ENCODE data around the gene SH3GL2.

SH3GL2 gene

DNA sequence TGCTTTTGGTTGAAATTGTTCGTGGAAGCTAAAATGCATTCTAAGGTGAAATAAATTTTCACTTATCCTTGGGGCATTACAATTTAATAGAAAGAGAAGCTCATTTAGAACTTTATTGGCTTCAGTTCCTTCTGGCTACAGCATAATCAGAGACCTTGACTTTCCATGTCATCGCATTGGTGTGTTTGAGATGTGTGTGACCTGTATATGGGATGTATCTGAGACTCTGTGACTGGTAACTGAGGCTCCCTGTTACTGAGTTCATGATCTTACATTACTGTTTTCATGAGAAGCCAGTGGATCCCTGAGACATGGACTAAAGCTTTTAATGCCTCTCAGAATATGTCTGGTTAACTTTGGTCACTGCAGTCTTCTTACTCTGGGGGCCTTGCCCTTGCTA lies 32.5 kb downstream of the SH3GL2 start:
- no peak for DNase-seq (ENCODE audit: low spot score)

DNA sequence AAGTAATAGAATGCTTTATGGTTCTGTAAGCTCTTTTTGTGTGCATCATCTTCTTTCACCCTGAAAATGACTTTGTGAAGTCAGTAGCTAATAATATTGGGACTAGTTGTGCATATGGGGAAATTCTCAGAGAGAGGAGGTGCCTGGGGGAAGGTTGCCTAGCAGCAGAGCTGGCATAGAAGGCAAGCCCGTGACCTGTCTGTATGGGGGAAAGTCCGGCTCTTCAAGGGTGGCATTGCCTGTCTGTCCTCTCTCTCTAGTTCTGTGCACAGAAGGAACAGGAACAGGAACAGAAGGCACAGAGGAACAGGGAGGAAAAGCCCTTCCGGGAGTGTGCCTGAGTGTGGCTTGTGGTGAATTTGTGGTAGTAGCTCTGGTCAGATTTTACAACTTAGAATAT lies 33.1 kb downstream of the SH3GL2 start:
- DNase-seq (ENCODE audit: low spot score) = no peak

DNA sequence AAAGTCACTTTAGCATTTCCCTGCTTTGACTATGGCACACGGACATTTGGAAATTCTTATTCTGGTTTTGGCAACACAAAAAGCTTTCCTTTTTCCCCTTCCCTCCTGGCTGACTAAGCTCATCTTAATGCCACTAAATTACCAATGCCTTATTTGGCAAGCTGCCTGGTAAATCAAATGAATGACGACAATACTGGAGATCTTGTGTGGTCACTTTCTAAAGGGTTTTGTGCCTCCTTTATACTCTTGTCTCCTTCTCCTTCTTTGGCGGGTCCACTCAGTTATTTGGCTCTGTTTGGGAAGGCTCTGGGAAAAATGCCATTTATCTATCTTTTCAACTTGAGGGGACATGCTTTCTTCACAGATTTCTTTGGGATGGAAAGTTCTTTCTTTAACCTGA lies 34.9 kb downstream of the SH3GL2 start:
- DNase-seq (ENCODE audit: low spot score) = no peak

DNA sequence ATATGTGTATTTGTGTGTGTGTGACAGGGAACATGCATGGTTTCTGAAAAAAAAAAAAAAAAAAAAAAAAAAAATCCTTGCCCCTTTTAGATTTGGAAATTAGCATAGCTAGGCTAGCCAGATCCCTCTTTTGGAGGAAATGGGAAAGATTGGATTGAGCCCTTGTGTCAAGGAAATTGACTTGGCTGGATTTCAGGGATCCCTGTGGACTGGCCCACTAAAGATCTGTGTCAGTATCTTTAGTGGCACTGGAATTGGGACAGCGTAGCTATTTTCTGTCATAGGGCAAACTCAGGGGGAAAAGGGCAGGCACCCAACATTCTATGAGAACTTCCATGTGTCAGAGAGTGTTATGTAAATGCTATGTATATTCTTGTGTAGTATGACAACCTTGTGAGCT lies 35.4 kb downstream of the SH3GL2 start:
- no peak for DNase-seq (ENCODE audit: low spot score)

DNA sequence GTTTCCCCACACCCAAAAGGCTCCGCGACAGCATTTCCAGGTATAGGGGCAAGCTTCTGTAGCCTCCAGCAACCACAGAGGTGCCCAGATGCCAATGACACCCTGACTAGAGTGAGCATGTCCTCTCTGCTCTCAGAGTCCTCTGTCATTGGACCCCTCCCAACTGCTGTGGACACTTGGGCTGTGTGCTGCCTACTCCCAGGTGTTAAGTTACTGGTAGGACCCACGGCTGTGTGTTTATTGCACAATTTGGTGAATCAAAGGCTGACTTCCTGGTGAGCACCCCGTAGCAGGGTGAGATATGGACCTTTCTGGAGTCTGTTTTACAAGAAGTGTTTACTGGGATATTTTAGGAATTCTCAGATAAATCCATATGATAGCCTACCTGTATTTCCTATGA lies 36.0 kb downstream of the SH3GL2 start:
- no peak for DNase-seq (ENCODE audit: low spot score)

DNA sequence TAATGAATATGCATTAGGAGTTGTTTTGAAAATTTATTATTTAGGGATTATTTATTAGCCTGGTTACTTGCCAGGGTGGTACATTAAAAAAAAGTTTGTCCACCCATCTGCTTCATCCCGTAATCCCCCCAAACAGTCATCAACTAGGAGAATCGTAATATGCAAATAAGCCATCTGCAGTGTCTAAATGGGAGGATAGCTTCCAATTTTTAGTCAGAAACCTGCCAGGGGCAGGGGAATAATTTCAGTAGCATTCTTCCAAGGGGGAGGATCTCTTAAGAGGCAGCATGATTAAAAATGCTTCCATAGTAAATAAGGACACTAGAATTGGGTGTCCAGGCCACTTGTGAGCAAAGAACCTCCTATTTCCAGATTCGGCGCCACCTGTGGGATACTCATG lies 43.3 kb downstream of the SH3GL2 start:
- no peak for DNase-seq (ENCODE audit: low spot score)

DNA sequence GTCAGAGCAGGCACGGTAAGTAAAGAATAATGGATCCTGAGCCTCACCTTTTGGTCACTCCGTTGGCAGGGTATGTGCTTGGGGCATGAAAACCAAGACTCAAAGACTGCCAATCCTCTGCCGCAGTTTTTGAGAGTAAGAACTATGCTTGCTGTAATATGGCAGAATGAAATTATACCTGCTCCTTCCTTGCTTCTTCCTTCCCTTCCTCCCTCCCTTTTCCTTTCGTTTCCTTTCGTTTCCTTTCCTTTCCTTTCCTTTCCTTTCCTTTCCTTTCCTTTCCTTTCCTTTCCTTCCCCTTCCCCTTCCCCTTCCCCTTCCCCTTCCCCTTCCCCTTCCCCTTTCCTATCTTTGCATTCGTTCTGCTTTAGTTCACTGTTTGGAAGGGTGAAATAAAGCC lies 43.9 kb downstream of the SH3GL2 start:
- no peak for DNase-seq (ENCODE audit: low spot score)

DNA sequence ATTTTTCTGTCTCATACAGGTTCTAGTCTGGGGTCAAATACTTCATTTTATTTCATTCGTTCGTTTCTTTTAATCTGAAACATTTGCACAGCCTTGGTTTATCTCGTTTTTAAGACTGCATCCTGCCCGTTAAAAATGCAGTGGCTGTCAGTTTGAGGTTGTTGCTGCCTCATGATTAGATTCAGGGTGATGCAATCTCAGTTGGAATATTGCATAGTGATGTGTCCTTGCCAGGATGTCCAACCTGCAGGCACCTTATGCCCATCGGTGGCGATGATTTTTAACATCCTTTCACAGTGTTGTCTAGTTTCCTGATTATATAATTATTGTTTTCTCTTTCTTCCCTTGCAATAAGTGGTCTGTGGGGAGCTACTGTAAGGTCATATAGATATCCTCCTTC lies 45.1 kb downstream of the SH3GL2 start:
- DNase-seq (ENCODE audit: low spot score) = no peak

DNA sequence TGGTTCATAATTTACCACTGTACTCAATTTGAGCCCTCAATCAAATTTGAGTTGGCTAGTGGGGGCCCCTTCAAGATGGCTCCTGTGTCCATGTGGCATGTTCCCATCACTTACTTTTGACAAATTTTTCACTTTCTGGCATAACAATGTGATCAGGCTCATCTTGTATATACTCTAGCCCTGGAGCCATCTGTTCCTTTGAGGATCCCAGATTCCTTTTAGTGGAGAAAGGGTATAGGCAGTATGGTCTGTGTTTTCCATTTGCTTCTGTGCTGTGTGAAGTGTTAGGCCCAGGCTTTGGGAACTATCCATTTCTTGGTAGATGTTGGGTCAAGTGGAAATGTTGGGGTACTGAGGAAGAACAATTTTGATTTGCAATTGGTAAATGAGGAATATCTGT lies 45.7 kb downstream of the SH3GL2 start:
- no peak for DNase-seq (ENCODE audit: low spot score)

DNA sequence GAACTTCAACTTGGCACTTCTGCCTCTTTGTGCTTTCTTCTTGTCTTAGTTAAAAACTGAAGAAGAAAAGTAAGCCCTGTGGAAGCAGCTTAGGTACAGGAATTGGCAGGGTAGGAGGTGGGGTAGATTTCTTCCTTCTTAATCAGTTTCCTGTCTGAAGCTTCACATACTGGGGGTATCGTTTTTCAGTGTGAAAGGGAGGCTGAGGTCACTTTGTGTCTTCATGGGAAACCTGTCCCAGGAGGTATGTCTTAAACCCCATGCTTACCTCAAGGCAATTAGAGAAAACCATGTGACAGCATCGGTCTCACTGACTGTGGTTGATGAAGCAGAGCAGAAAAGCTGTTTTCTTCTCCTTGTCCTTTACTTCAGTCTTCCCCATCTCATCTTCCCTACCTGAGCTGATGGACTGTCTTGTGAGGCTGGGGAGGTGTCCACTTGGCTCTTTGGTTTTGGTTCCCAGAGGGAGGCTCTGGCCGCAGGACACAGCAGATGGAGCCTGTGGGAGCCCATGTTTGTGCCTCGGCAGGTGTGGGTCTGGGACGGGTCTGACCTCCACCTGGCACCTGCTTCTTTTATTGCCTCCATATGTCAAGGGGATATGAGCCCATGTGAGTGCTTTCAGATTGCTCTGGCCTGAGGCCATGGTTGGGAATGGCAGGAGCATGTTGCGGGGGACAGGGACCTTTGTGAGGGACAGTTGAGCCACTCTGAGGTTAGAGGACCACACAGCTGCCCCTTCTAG lies 47.0 kb downstream of the SH3GL2 start:
- DNase-seq (ENCODE audit: low spot score) = no peak

DNA sequence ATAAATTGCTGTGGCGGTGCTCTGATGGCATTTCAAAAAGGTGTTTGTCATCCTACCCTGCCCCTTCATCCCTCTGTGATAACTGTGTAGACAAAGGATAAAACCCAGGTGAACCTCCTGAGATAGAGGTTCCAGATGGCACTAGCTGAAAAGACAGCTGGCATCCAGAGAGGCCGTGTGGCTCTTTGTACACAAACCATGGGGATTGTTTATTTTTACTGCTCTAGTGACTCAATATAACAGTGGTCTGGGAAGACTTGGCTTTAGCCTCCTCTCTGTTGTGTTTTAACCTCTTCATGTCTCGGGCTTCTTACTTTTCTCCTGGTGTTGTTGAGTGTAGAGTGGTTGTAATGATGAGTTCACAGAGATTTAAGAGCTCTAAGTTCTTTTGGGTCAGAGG lies 48.8 kb downstream of the SH3GL2 start:
- DNase-seq (ENCODE audit: low spot score) = no peak

DNA sequence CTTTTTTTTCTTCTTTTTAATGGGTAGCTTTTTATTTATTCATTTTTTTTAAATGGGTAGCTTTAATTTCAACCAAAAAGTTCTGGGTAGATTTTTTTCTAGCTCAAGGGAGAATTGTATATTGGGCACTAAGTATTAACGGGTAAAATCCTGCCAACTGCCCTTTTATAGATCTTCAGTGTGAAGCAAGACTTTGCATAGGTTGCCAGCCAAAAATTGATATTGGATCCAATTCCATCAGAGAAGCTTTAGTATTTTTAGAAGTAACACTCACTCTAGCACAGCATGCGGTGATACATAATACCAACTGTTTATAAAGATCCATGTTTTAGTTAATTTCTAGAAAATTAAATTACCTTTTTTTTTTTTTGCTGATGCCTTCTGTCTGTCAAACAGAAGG lies 49.8 kb downstream of the SH3GL2 start:
- no peak for DNase-seq (ENCODE audit: low spot score)

DNA sequence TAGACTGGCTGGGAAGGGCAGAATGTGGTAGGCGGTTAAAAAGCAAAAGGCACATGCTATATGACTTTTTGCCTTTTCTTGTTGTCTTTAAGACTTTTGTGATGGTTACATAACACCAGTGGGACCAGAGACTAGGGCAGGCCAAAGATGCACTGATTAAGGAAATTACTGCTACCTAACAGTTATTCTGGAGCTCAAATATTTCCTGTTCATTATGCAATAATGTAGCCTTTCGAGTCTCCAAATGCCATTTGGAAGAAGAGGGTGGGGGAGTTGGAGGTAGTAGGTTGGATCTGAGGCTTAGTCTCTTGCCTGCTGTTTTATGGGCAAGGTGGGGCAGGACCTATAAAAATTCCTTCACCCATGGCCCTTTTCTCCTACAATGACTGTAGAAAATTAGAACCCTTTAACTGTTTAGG lies 51.7 kb downstream of the SH3GL2 start:
- DNase-seq (ENCODE audit: low spot score) = no peak

DNA sequence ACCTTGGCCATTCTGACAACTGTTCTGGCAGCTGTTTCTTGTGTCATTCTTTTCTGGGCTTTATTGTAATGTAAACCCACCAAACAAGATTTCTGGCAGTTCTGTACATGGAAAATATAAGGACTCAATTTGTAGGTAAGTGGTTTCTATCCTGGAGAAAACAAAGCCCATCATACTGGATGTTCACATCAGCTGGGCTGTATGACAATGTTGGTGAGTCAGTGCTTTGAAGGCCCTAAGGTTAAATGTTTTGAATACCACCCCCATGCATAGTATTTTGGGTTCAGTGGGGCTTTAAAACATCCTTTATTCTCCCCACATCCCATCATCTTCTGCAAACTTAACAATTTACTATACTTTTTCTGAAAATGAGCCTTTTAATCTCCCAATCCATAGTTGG lies 52.5 kb downstream of the SH3GL2 start:
- no peak for DNase-seq (ENCODE audit: low spot score)

DNA sequence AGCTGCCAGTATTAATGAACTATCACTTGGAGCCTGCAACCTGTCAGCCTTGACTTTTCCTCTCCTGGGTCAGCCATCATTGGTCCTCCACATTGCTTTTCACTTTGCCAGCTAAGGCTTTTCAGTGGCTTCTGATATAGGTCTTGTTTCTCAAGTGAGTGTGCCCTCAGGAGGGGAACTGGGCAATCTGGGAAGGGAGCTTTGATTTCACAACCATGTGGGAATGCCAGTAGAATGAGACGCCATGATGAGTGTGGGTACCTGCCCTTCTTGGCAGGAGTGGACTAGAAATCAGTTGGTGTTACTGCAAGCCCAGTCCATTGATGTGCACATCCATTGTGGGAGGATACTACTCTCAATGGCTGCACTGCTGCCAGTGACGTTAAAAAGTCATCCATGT lies 54.1 kb downstream of the SH3GL2 start:
- no peak for DNase-seq (ENCODE audit: low spot score)

DNA sequence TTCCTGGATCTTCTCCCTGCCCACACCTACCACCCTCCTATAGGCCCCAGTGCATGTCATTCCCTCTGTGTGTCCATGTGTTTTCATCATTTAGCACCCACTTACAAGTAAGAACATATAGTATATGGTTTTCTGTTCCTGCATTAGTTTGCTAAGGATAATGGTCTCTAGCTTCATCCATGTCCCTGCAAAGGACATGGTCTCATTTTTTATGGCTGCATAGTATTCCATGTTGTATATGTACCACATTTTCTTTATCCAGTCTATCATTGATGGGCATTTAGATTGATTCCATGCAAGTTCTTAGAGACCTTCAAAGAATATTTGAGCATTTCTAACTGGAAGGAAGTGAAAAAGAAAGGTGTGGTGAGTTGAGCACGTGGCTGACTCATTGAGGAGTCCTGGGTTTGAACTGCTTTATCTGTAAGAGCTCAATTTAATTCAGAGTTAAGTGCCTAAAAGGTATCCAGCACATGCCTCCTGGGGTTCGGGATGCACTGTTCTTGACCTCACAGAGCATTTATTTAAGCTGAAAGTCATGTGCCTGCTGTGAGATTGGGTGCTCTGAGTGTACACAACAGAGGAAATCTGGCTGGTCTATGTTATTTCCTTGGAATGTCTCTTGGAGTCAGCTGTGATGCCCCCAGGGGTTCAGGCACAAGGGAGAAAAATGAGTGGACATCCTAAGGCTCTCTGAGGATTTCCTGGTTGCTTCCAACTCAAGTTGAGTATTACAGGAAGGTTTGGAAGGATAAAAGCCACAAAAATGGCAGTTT lies 56.4 kb downstream of the SH3GL2 start:
- no peak for DNase-seq (ENCODE audit: low spot score)

DNA sequence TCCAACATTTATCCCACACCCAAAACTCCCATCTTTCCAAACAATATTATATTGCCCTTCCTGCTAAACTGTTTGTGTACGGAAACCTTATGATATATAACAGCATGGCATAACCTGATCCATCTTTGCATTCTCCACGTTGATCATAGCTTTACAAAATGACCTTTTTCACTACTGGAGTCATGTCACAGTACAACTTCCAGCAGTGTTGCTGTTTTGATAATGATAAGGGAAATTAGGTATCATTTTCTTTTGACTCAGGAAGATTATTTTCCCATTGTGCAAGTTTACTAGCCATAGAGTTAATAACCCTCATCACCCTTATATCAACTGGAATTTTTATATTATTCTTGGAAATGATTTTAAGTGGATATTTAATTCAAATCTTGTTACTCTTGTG lies 57.5 kb downstream of the SH3GL2 start:
- DNase-seq (ENCODE audit: low spot score) = no peak

DNA sequence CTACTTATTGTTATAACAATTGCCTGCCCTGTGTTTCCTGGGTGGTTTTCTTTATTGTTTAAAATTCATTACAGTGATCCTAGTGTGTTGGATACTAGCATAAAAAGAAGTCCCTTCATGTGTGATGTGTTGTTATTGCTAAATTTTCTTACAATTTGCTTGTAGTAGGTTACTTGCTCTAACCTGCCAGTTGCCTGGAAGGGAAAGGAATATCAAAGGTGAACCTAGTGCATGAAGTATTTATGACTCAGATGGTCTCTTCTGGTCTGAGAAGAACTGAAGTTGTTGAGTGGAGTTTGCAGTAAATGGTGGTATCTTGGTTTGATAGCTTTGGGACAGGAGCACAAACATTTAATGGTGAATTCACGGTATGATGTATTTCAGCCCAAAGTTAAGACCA lies 58.0 kb downstream of the SH3GL2 start:
- DNase-seq (ENCODE audit: low spot score) = no peak

DNA sequence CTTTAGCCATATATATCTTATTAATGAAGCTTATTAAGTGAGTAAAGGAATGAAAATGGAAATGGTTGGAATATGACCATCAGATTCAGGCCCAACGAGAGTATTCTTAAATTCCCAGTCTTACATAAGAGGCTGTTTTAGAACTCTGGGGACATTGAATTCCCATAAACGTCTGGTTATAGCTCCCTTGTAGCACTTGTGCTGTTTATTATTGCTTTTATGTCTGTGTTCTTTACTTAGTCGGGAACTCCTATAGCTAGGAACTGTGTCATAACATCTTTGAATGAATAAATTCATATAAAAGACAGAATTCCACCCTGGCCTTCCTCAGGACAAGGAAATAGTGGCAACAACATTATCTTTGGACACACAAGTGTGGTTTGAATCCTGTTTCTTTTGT lies 58.4 kb downstream of the SH3GL2 start:
- no peak for DNase-seq (ENCODE audit: low spot score)

DNA sequence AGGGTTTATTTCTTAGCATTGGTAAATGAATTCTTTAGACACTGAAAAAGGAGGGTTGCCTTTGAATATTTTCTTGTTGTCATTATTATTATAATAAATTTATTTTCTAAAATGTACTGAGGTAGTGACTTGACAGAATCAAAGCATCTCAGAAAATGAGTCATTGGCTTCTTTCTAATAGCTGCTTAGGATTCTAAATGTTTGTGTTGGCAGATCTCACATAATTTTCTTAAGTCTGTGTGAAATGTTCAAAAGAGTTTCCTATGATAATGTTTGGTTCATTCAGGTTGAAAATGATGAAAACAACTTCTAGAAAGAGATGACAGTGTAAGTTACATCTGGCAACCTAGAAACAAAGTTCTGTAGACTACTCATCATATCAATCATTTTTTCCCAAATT lies 69.7 kb downstream of the SH3GL2 start:
- no peak for DNase-seq (ENCODE audit: low spot score)

DNA sequence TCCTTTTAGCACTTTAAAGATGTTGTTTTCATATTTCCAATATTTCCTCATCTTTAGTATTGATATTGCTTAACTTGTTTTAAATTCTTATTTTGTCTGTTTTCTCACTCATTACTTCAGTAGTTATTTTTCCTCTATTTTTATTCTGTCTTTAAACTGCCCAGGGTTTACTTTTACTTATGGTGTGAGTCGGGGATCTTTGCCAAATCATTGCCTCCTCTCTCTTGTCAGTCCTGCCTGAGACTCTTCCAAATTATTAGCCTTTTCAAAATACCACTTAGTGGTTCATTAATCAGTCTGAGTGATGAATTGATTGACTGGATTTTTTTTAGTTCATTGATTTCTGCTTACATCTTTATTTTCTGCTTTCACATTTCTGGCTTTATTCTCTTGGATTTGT lies 72.9 kb downstream of the SH3GL2 start:
- no peak for DNase-seq (ENCODE audit: low spot score)

DNA sequence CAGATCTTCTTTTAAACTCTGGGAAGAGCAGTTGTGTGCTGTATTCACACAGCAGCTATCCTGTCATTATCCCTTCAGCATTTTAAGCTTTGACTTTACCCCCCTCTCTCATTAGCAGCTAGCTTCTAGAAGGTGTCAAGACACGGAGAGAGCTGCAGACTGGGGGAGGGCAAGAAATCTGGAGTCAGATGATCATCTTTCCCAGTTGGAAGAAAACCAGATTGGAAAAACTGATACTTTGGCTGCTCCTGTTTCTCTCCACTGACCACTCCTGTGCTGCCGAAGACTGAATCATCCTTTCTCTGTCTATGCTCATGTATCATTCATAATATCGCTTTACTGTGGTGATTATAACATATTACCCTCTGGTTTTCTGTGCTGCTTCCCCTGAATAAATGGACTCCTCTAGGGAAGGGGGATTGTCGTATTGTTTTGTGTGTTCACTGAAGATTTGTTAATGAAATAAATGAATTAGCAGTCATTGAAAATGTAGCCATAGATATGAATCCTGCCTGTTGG lies 75.1 kb downstream of the SH3GL2 start:
- DNase-seq (ENCODE audit: low spot score) = no peak

DNA sequence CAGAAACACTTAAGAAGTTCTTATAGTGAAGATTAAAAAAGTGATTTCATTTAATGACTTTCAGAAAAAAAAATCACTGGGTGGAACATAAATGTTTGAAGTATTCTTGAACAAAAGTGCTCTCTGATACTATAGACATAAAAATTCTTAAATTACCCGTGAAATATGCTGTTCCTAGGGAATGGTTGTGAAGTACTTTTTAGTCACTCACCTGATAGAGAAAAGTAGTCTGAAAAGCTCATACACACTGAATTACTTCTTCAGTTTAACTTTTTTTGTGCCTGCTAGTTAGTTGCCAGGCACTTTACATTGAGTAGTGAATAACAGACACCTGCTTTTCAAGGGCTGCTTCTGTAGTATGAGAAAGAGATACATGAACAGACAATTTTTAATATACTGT lies 78.0 kb downstream of the SH3GL2 start:
- DNase-seq (ENCODE audit: low spot score) = no peak

DNA sequence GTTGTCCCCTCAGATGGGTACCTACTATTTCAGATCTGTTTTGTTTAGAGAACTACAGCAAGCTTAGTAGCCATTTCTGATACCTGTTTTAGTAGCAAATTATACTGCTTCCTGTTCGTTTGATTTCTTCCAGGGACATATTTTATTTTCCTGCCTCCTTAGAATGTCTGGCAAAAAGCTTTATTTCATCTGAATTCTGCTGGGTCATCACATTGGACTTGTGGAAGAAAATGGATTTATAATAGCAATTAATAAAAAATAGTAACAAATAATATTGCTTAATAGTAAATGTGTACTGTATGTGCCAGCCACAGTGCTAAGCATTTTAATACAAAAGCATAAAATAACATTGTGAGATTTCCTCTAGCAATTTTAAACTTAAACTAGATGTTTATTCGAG lies 79.4 kb downstream of the SH3GL2 start:
- no peak for DNase-seq (ENCODE audit: low spot score)

All from left forelimb (tissue), 1 donor.